Loucy (cell line): ENCODE results near the gene SLC20A1.
A peak's percentile ranks its signal among the peaks of the same experiment; 100 is the strongest.

Experiments used
- H2AFZ ChIP-seq: fragments of 200-600 bp; sonication (generic); 2 replicates; pipeline ENCODE4 v1.6.0; 2016; ENCODE audit warnings: antibody characterized with exemption, mild to moderate bottlenecking, low read length, moderate library complexity
- H3F3A ChIP-seq: fragments of 200-600 bp; 2 replicates; pipeline ENCODE4 v1.6.0; 2016; ENCODE audit warnings: antibody characterized with exemption, low read depth, mild to moderate bottlenecking
- H3K27me3 ChIP-seq: fragments of 200-600 bp; sonication (generic); 2 replicates; pipeline ENCODE4 v1.6.1; 2014; ENCODE audit warnings: low read length, mild to moderate bottlenecking; ENCODE audit not compliant: insufficient read depth, poor library complexity, severe bottlenecking
- H3K36me3 ChIP-seq: fragments of 200-600 bp; sonication (generic); 2 replicates; pipeline ENCODE4 v1.6.1; 2016; ENCODE audit warnings: low read length; ENCODE audit not compliant: insufficient read depth
- H3K4me1 ChIP-seq: fragments of 200-600 bp; sonication (generic); 2 replicates; pipeline ENCODE4 v1.5.1; 2014; ENCODE audit warnings: low read length, mild to moderate bottlenecking; ENCODE audit not compliant: insufficient read depth, poor library complexity, severe bottlenecking
- H3K4me2 ChIP-seq: fragments of 200-600 bp; sonication (generic); 2 replicates; pipeline ENCODE4 v1.6.0; 2014; ENCODE audit warnings: antibody characterized with exemption, low read length, low read depth, mild to moderate bottlenecking; ENCODE audit not compliant: poor library complexity, severe bottlenecking
- H3K4me3 ChIP-seq: fragments of 200-600 bp; sonication (generic); 2 replicates; pipeline ENCODE4 v1.5.1; 2014; ENCODE audit warnings: low read length, mild to moderate bottlenecking, mixed read lengths; ENCODE audit not compliant: poor library complexity, severe bottlenecking
- H3K79me2 ChIP-seq: fragments of 200-600 bp; sonication (generic); 2 replicates; pipeline ENCODE4 v1.6.1; 2014; ENCODE audit warnings: low read length; ENCODE audit not compliant: insufficient read depth
- H3K9ac ChIP-seq: fragments of 200-600 bp; sonication (generic); 2 replicates; pipeline ENCODE4 v1.6.0; 2014; ENCODE audit warnings: mild to moderate bottlenecking, low read depth, low read length, moderate library complexity; ENCODE audit not compliant: poor library complexity, severe bottlenecking
- H3K9me2 ChIP-seq: fragments of 200-600 bp; sonication (generic); replicated peaks from 2 replicates; pipeline ENCODE4 v1.6.1; 2016; ENCODE audit warnings: low read depth, low read length, mixed read lengths
- H3K9me3 ChIP-seq: fragments of 200-600 bp; sonication (generic); 2 replicates; pipeline ENCODE4 v1.6.1; 2014; ENCODE audit warnings: mild to moderate bottlenecking, antibody characterized with exemption, low read length, low read depth; ENCODE audit not compliant: insufficient read depth
- H4K20me1 ChIP-seq: fragments of 200-600 bp; sonication (generic); 2 replicates; pipeline ENCODE4 v1.6.0; 2014; ENCODE audit warnings: antibody characterized with exemption, low read length, mild to moderate bottlenecking; ENCODE audit not compliant: insufficient read depth, poor library complexity, severe bottlenecking
- EZH2phosphoT487 ChIP-seq: fragments of 200-600 bp; IDR thresholded peaks from 2 replicates; pipeline ENCODE4 v1.6.1; 2018; ENCODE audit warnings: antibody characterized with exemption, mild to moderate bottlenecking, moderate library complexity, borderline replicate concordance
- TF ChIP-seq, protein P1 (sequence below): fragments of 200-600 bp; sonication (generic); conservative IDR thresholded peaks from 2 replicates; pipeline ENCODE4 v1.5.1; 2014; ENCODE audit warnings: mild to moderate bottlenecking, antibody characterized with exemption, low read length

The SLC20A1 gene

DNA sequence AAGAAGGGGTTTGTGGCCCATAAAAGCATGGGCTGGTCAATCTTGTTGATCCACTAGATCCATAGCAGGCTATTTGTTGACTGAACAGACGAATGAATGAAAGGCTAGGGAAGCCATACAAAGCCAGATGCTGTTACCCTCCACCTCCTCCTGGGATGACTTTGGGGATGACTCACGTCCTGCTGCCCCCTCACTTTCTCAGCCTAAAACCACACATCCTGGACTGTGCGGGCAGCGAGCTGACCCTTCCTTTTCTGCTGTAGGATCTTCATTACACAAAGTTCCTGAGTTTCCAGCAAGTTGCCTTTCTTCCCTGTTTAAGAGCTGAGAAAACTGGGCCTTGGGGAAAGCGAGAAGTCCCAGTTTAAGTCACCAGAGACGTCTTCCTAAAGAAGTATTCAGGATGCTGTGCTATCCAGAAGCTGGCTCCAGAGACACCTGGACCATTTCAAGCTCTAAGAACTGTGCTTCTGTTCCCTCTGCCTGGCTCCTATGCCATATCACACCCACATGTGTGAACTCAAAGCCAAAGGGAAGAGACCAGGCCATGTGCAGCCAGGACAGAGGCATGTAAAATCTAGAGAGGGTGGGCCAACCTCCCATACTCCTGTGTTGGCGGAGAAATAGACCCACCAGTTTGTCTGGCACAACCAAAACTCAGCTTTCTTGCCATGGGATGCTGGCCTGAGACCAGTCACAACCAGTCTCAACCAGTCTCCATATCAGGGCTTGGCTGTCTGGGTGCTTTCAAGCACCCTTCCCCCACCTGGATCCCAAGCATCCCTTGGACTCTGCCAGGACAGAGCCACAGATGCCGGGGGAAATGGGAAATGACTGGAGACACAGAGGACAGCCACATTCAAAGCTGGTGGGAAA lies 4.7 kb upstream of the SLC20A1 start:
- Histone ChIP-seq H3K27me3 (no peaks in the 10 kb centered on the region), H3K36me3 (no peaks in the 10 kb centered on the region), H4K20me1 (no peaks in the 10 kb centered on the region), H3K9me3 (no peaks in the 10 kb centered on the region), H3K4me3 (no peak overlapping the region), H3K4me1 (peaks cover 24% of the 10 kb centered on the region), H3K9me2 (no peaks in the 10 kb centered on the region), H3K9ac (no peak overlapping the region), H3F3A (no peaks in the 10 kb centered on the region), H3K4me2 (no peak overlapping the region), H3K79me2 (peaks cover 13% of the 10 kb centered on the region), H2AFZ (0 out of 2 replicates have a peak overlapping the region, but pooled peaks have one; percentile 24)
- TF ChIP-seq, protein P1, sequence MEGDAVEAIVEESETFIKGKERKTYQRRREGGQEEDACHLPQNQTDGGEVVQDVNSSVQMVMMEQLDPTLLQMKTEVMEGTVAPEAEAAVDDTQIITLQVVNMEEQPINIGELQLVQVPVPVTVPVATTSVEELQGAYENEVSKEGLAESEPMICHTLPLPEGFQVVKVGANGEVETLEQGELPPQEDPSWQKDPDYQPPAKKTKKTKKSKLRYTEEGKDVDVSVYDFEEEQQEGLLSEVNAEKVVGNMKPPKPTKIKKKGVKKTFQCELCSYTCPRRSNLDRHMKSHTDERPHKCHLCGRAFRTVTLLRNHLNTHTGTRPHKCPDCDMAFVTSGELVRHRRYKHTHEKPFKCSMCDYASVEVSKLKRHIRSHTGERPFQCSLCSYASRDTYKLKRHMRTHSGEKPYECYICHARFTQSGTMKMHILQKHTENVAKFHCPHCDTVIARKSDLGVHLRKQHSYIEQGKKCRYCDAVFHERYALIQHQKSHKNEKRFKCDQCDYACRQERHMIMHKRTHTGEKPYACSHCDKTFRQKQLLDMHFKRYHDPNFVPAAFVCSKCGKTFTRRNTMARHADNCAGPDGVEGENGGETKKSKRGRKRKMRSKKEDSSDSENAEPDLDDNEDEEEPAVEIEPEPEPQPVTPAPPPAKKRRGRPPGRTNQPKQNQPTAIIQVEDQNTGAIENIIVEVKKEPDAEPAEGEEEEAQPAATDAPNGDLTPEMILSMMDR, result no peak
- no peak for TF ChIP-seq EZH2phosphoT487

DNA sequence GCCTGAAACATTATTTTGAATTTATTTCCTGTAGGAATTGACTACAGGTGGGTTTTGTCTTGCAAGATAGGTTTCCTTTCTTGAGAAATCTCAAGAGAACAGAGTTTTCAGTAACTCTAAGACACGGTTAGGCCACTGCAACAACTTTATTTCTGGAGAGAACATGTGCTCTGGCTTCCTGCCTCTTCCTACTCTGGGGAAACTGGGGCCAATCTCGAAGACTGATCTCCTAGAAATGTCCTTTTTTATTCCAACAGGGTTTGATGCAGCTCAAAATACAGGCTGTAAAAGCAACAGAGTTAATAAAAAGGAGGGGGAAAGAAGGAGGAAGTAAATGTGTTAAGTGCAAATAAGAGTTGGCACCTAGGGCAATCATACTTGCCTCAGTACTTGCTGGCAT lies 4.0 kb upstream of the SLC20A1 start:
- no peak overlapping the region for H3K9ac ChIP-seq
- no peaks in the 10 kb centered on the region for H3K36me3 ChIP-seq
- no peaks in the 10 kb centered on the region for H3K27me3 ChIP-seq
- H3F3A ChIP-seq, result no peaks in the 10 kb centered on the region
- no peak overlapping the region for H3K4me3 ChIP-seq
- H3K79me2 ChIP-seq, result peaks cover 20% of the 10 kb centered on the region
- H3K4me2 ChIP-seq, result no peak overlapping the region
- TF ChIP-seq, protein P1, result no peak
- TF ChIP-seq EZH2phosphoT487, result no peak
- no peaks in the 10 kb centered on the region for H3K9me3 ChIP-seq
- peaks cover 24% of the 10 kb centered on the region for H3K4me1 ChIP-seq
- H3K9me2 ChIP-seq, result no peaks in the 10 kb centered on the region
- peaks cover under 1% of the 10 kb centered on the region for H4K20me1 ChIP-seq
- 0 out of 2 replicates have a peak overlapping the region, but pooled peaks have one; percentile 24 for H2AFZ ChIP-seq

DNA sequence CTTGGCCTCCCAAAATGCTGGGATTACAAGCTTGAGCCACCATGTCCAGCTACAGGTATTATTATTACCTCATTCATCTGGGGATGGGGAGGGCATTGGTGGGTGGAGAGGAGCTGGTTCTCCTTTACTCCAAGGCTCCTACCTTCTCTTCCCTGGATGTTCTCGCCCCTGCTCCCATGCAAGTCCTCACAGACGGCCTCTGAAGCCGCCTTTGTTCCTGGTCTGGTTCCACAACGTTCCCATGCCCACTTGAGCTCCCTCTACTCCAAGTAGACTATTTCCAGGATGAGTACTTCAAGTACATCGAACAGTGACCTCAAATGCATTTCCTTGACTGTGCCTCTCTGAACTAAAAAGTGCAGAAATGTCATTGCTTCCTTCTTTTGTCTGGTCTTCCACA lies 3.2 kb upstream of the SLC20A1 start:
- no peaks in the 10 kb centered on the region for H3K9me3 ChIP-seq
- H3K4me1 ChIP-seq, result peaks cover 32% of the 10 kb centered on the region
- H3F3A ChIP-seq, result no peaks in the 10 kb centered on the region
- no peak overlapping the region for H3K4me2 ChIP-seq
- no peaks in the 10 kb centered on the region for H3K9me2 ChIP-seq
- no peak for TF ChIP-seq EZH2phosphoT487
- TF ChIP-seq, protein P1, result no peak
- no peak overlapping the region for H2AFZ ChIP-seq
- H3K9ac ChIP-seq, result no peak overlapping the region
- no peak overlapping the region for H3K4me3 ChIP-seq
- H3K36me3 ChIP-seq, result peaks cover 1% of the 10 kb centered on the region
- H3K27me3 ChIP-seq, result no peaks in the 10 kb centered on the region
- peaks cover 28% of the 10 kb centered on the region for H3K79me2 ChIP-seq
- peaks cover 9% of the 10 kb centered on the region for H4K20me1 ChIP-seq
